Large intestine (tissue), 12 donors: Measurements from ENCODE around the gene RIOK1. TPM values are rescaled to one million over a fixed set of nuclear protein-coding genes. Genes with fewer than 3 reads are reported as not detected.
"Not testable (repeated sequence)": the region's sequence is repeated elsewhere in the genome, so short reads cannot be mapped to it uniquely, and the experiment has no call there.

Source experiments
- DNase-seq, 2 donors: peaks; one replicate each; pipeline versions ENCODE4 v3.0.0 to v3.0.0-alpha.2; 2013
- H3K27ac ChIP-seq: one replicate; pipeline ENCODE4 v1.5.1; 2013; ENCODE audit warnings: low read length
- H3K27me3 ChIP-seq: 2 replicates; pipeline ENCODE4 v1.6.1; 2013; ENCODE audit warnings: low read length; ENCODE audit not compliant: control insufficient read depth, insufficient read depth
- H3K36me3 ChIP-seq: 2 replicates; pipeline ENCODE4 v1.6.1; 2013; ENCODE audit warnings: low read length; ENCODE audit not compliant: control insufficient read depth, insufficient read depth
- H3K4me1 ChIP-seq: one replicate; pipeline ENCODE4 v1.6.1; 2013; ENCODE audit warnings: low read length; ENCODE audit not compliant: control insufficient read depth, insufficient read depth
- H3K4me3 ChIP-seq: one replicate; pipeline ENCODE4 v1.5.1; 2013; ENCODE audit warnings: low read length
- H3K9me3 ChIP-seq: one replicate; pipeline ENCODE4 v1.6.1; 2013; ENCODE audit warnings: mild to moderate bottlenecking, low read depth, low read length, moderate library complexity; ENCODE audit not compliant: control insufficient read depth
- WGBS: methylation state at CpG from one replicate; pipeline ENCODE4 v1.1.5; 2013; ENCODE audit warnings: low lambda C conversion rate; ENCODE audit not compliant: insufficient coverage; 5-methylcytosine and 5-hydroxymethylcytosine counted together
- long read RNA-seq, 11 donors: transcript quantifications; one replicate each; lab custom pipeline, GENCODE V29; 2026
- polyA plus RNA-seq: library from polyadenylated mRNA; unstranded; fragments of 120-200 nt; gene quantifications from one replicate; pipeline ENCODE4 v1.2.1, GENCODE V29; 2013

The RIOK1 gene
- polyA plus RNA-seq = 22.9 TPM
- long read RNA-seq, donor 1, partial matches to known transcripts = 0 of 3 reads
- long read RNA-seq, donor 1, other reads (novel, unspliced or antisense) = 0 of 3 reads
- long read RNA-seq, donor 2, transcript RIOK1-202 (17 exons, 2,810 nt) = major isoform, 6 of 12 reads
- long read RNA-seq, donor 2, partial matches to known transcripts = 6 of 12 reads
- long read RNA-seq, donor 2, other reads (novel, unspliced or antisense) = 0 of 12 reads
- long read RNA-seq, donor 3, transcript RIOK1-202 (17 exons, 2,810 nt) = major isoform, 9 of 33 reads
- long read RNA-seq, donor 3, partial matches to known transcripts = 24 of 33 reads
- long read RNA-seq, donor 3, other reads (novel, unspliced or antisense) = 0 of 33 reads
- long read RNA-seq, donor 4, partial matches to known transcripts = 0 of 1 reads
- long read RNA-seq, donor 4, other reads (novel, unspliced or antisense) = 0 of 1 reads
- long read RNA-seq, donor 5, transcript RIOK1-202 (17 exons, 2,810 nt) = major isoform, 6 of 6 reads
- long read RNA-seq, donor 5, partial matches to known transcripts = 0 of 6 reads
- long read RNA-seq, donor 5, other reads (novel, unspliced or antisense) = 0 of 6 reads
- long read RNA-seq, donor 6, partial matches to known transcripts = 0 of 2 reads
- long read RNA-seq, donor 6, other reads (novel, unspliced or antisense) = 0 of 2 reads
- long read RNA-seq, donor 7 = 0 reads
- long read RNA-seq, donor 8, transcript RIOK1-202 (17 exons, 2,810 nt) = major isoform, 8 of 26 reads
- long read RNA-seq, donor 8, partial matches to known transcripts = 17 of 26 reads
- long read RNA-seq, donor 8, other reads (novel, unspliced or antisense) = 0 of 26 reads
- long read RNA-seq, donor 9, partial matches to known transcripts = 0 of 2 reads
- long read RNA-seq, donor 9, other reads (novel, unspliced or antisense) = 0 of 2 reads
- long read RNA-seq, donor 10, transcript RIOK1-202 (17 exons, 2,810 nt) = major isoform, 9 of 22 reads
- long read RNA-seq, donor 10, partial matches to known transcripts = 13 of 22 reads
- long read RNA-seq, donor 10, other reads (novel, unspliced or antisense) = 0 of 22 reads
- long read RNA-seq, donor 11, transcript RIOK1-202 (17 exons, 2,810 nt) = major isoform, 7 of 7 reads
- long read RNA-seq, donor 11, partial matches to known transcripts = 0 of 7 reads
- long read RNA-seq, donor 11, other reads (novel, unspliced or antisense) = 0 of 7 reads

GRCh38 chr6:7389451-7390225 lies at the start of gene RIOK1, which contains the start of gene CAGE1:
Gene RIOK1, plus strand, starts transcription at chr6:7389808. Its CDS starts 195 bp downstream, at chr6:7390003.
Gene CAGE1, minus strand, starts transcription at chr6:7389742. Its CDS starts 2,569 bp downstream, at chr6:7387173.
- peaks cover 12% of the 10 kb centered on the region for H3K36me3 ChIP-seq
- no CpG with 5 or more reads among the region's 62 CpGs for WGBS
- H3K27me3 ChIP-seq = no peaks in the 10 kb centered on the region
- H3K9me3 ChIP-seq = no peaks in the 10 kb centered on the region
- peak within 1 kb of the TSS; percentile 96 for H3K27ac ChIP-seq
- peak; percentile 94 to 97 for DNase-seq
- peaks cover 19% of the 10 kb centered on the region for H3K4me1 ChIP-seq
- H3K4me3 ChIP-seq = peak within 1 kb of the TSS; percentile 78

GRCh38 chr6:7341271-7341670 lies 48.3 kb upstream of the RIOK1 start:
- Histone ChIP-seq H3K4me1 (no peaks in the 10 kb centered on the region), H3K36me3 (no peaks in the 10 kb centered on the region), H3K4me3 (no peak overlapping the region), H3K27me3 (no peaks in the 10 kb centered on the region), H3K9me3 (peaks cover 6% of the 10 kb centered on the region), H3K27ac (no peak overlapping the region)
- DNase-seq = no peak
- WGBS = no CpG with 5 or more reads among the region's 3 CpGs

GRCh38 chr6:7341989-7342742 lies 47.4 kb upstream of the RIOK1 start:
- H3K4me1 ChIP-seq = no peaks in the 10 kb centered on the region
- H3K27me3 ChIP-seq = no peaks in the 10 kb centered on the region
- WGBS = 100% methylated on average over 1 of the region's 9 CpGs
- DNase-seq = no peak
- no peak overlapping the region for H3K27ac ChIP-seq
- H3K9me3 ChIP-seq = peaks cover 6% of the 10 kb centered on the region
- no peaks in the 10 kb centered on the region for H3K36me3 ChIP-seq
- no peak overlapping the region for H3K4me3 ChIP-seq

- H3K27ac ChIP-seq = no peak overlapping the region
- peaks cover 6% of the 10 kb centered on the region for H3K9me3 ChIP-seq
- no peaks in the 10 kb centered on the region for H3K27me3 ChIP-seq
- no peak for DNase-seq
- no peak overlapping the region for H3K4me3 ChIP-seq
- no peaks in the 10 kb centered on the region for H3K36me3 ChIP-seq
- H3K4me1 ChIP-seq = no peaks in the 10 kb centered on the region
- 100% methylated on average over 1 of the region's 29 CpGs for WGBS
Measured at GRCh38 chr6:7343546-7344475, 45.8 kb upstream of the RIOK1 start.

GRCh38 chr6:7344773-7345450 lies 44.7 kb upstream of the RIOK1 start:
- not testable (repeated sequence) for H3K4me1 ChIP-seq, H3K27me3 ChIP-seq, H3K4me3 ChIP-seq, H3K27ac ChIP-seq, H3K9me3 ChIP-seq, DNase-seq, H3K36me3 ChIP-seq
- 60% methylated on average over 1 of the region's 10 CpGs for WGBS

GRCh38 chr6:7347551-7347997 lies 42.0 kb upstream of the RIOK1 start:
- not testable (repeated sequence) for H3K27me3 ChIP-seq, H3K36me3 ChIP-seq, H3K27ac ChIP-seq, H3K4me3 ChIP-seq, H3K9me3 ChIP-seq, H3K4me1 ChIP-seq
- DNase-seq = peak in 1 of 2 donors; percentile 22
- no CpG with 5 or more reads among the region's 2 CpGs for WGBS

- not testable (repeated sequence) for DNase-seq, H3K36me3 ChIP-seq, H3K27me3 ChIP-seq, H3K4me3 ChIP-seq, H3K4me1 ChIP-seq, H3K27ac ChIP-seq, H3K9me3 ChIP-seq
- no CpG with 5 or more reads among the region's 1 CpG for WGBS
Measured at GRCh38 chr6:7350591-7350990, 39.0 kb upstream of the RIOK1 start.

GRCh38 chr6:7351916-7352315 lies 37.7 kb upstream of the RIOK1 start:
- WGBS = 79% methylated on average over 2 of the region's 3 CpGs
- H3K36me3 ChIP-seq, DNase-seq, H3K9me3 ChIP-seq, H3K4me1 ChIP-seq, H3K27ac ChIP-seq, H3K27me3 ChIP-seq, H3K4me3 ChIP-seq: not testable (repeated sequence)
